HepG2 (cell line): Measurements from ENCODE around the gene KIFC1. TPM values are rescaled to one million over a fixed set of nuclear protein-coding genes. Genes with fewer than 3 reads are reported as not detected.

Experiments
- BRD4 ChIP-seq: sonication (generic); formaldehyde crosslinking; IDR thresholded peaks from 2 replicates; pipeline ENCODE4 v1.4.0; 2020; ENCODE audit warnings: missing genetic modification reagents
- CC2D1A ChIP-seq: sonication (generic); formaldehyde crosslinking; IDR thresholded peaks from 2 replicates; pipeline ENCODE4 v1.8.1; 2023; ENCODE audit warnings: mild to moderate bottlenecking, missing genetic modification reagents
- ELF3 ChIP-seq: IDR thresholded peaks from 2 replicates; pipeline ENCODE4 v1.6.1; 2016; ENCODE audit warnings: missing genetic modification reagents, missing compliant biosample characterization
- GABPB1 ChIP-seq: IDR thresholded peaks from 2 replicates; pipeline ENCODE4 v1.6.1; 2016; ENCODE audit warnings: mild to moderate bottlenecking, missing genetic modification reagents, moderate library complexity, missing compliant biosample characterization
- HHEX ChIP-seq: IDR thresholded peaks from 2 replicates; pipeline ENCODE4 v1.6.1; 2016; ENCODE audit warnings: control low read depth
- HNRNPK ChIP-seq: fragments of 200-400 bp; formaldehyde crosslinking; IDR thresholded peaks from 2 replicates; pipeline ENCODE4 v1.6.1; 2018; ENCODE audit warnings: low read length, low read depth, moderate library complexity, mild to moderate bottlenecking; ENCODE audit not compliant: poor library complexity, severe bottlenecking
- MIER3 ChIP-seq: IDR thresholded peaks from 2 replicates; pipeline ENCODE4 v1.6.1; 2016; ENCODE audit warnings: missing compliant biosample characterization, borderline replicate concordance
- PAF1 ChIP-seq: IDR thresholded peaks from 2 replicates; pipeline ENCODE4 v1.6.1; 2016; ENCODE audit warnings: missing genetic modification reagents, missing compliant biosample characterization
- PRMT3 ChIP-seq: sonication (generic); formaldehyde crosslinking; IDR thresholded peaks from 2 replicates; pipeline ENCODE4 v1.8.1; 2022; ENCODE audit warnings: low read depth, mild to moderate bottlenecking, moderate library complexity, missing genetic modification reagents, borderline replicate concordance
- SALL1 ChIP-seq: sonication (generic); formaldehyde crosslinking; IDR thresholded peaks from 2 replicates; pipeline ENCODE4 v1.8.0; 2022; ENCODE audit warnings: mild to moderate bottlenecking, missing genetic modification reagents
- TCF12 ChIP-seq, 2 experiments: fragments of 450-650 bp in 1 of 2; sonication (generic) in 1 of 2; formaldehyde crosslinking in 1 of 2; IDR thresholded peaks; 2 replicates each; pipeline versions ENCODE4 v1.6.1 to v1.8.0; 2017 to 2022; ENCODE audit warnings: antibody characterized with exemption in 1 of 2, mild to moderate bottlenecking in 1 of 2, missing genetic modification reagents in 1 of 2, moderate library complexity in 1 of 2
- ZNF160 ChIP-seq: sonication (generic); formaldehyde crosslinking; IDR thresholded peaks from 2 replicates; pipeline ENCODE4 v1.8.0; 2022; ENCODE audit warnings: mild to moderate bottlenecking, inconsistent platforms, missing genetic modification reagents
- ZNF17 ChIP-seq: sonication (generic); formaldehyde crosslinking; IDR thresholded peaks from 2 replicates; pipeline ENCODE4 v1.5.0; 2020; ENCODE audit warnings: mild to moderate bottlenecking, missing genetic modification reagents
- ZNF33B ChIP-seq: sonication (generic); formaldehyde crosslinking; IDR thresholded peaks from 2 replicates; pipeline ENCODE4 v1.5.1; 2020; ENCODE audit warnings: mild to moderate bottlenecking, missing genetic modification reagents
- ZNF724P ChIP-seq: sonication (generic); formaldehyde crosslinking; IDR thresholded peaks from 2 replicates; pipeline ENCODE4 v1.8.0; 2022; ENCODE audit warnings: missing genetic modification reagents, borderline replicate concordance
- ZNF746 ChIP-seq: sonication (generic); formaldehyde crosslinking; IDR thresholded peaks from 2 replicates; pipeline ENCODE4 v1.8.0; 2022; ENCODE audit warnings: mild to moderate bottlenecking, missing genetic modification reagents
- ZNF747 ChIP-seq: sonication (generic); formaldehyde crosslinking; IDR thresholded peaks from 2 replicates; pipeline ENCODE4 v1.8.1; 2023; ENCODE audit warnings: missing genetic modification reagents, mild to moderate bottlenecking, borderline replicate concordance
- polyA plus RNA-seq, 8 experiments: library from polyadenylated mRNA; depleted of rRNA in 3 of 8; stranded (reverse) in 7 of 8; unstranded in 1 of 8; fragments of >200 nt; fragmentation: Illumina TruSeq in 4 of 8; extraction: Trizol in 4 of 8; gene quantifications; 2 replicates each; pipeline versions ENCODE4 v1.2.1 to v1.2.3, GENCODE V29; 2011 to 2016; ENCODE audit warnings: low read depth in 4 of 8, missing spikeins in 1 of 8, mixed read lengths in 1 of 8; ENCODE audit not compliant: insufficient read depth in 1 of 8
- total RNA-seq, 5 experiments: library from RNA; depleted of rRNA; stranded (reverse); fragments of >200 nt; fragmentation: Illumina TruSeq; extraction: Trizol; gene quantifications; 2 replicates each; pipeline ENCODE4 v1.2.3, GENCODE V29; 2016; ENCODE audit warnings: low read depth in 1 of 5
- TF ChIP-seq, protein P1 (sequence below): IDR thresholded peaks from 2 replicates; pipeline ENCODE4 v1.4.0; 2020; ENCODE audit warnings: mild to moderate bottlenecking, missing genetic modification reagents
- TF ChIP-seq, protein P2 (sequence below): sonication (generic); formaldehyde crosslinking; IDR thresholded peaks from 2 replicates; pipeline ENCODE4 v1.4.0; 2020; ENCODE audit warnings: missing genetic modification reagents
- TF ChIP-seq, protein P3 (sequence below): sonication (generic); formaldehyde crosslinking; IDR thresholded peaks from 2 replicates; pipeline ENCODE4 v1.8.0; 2022; ENCODE audit warnings: mild to moderate bottlenecking, missing genetic modification reagents, borderline replicate concordance
- TF ChIP-seq, protein P4 (sequence below): sonication (generic); formaldehyde crosslinking; IDR thresholded peaks from 2 replicates; pipeline ENCODE4 v1.5.0; 2020; ENCODE audit warnings: missing genetic modification reagents, mild to moderate bottlenecking, borderline replicate concordance

KIFC1 gene
- total and polyA plus RNA-seq, 2 of the 13 experiments (the other 11 are each of a cell fraction or from before 2014, with no cell fraction given): 25.0 to 45.5 TPM

DNA sequence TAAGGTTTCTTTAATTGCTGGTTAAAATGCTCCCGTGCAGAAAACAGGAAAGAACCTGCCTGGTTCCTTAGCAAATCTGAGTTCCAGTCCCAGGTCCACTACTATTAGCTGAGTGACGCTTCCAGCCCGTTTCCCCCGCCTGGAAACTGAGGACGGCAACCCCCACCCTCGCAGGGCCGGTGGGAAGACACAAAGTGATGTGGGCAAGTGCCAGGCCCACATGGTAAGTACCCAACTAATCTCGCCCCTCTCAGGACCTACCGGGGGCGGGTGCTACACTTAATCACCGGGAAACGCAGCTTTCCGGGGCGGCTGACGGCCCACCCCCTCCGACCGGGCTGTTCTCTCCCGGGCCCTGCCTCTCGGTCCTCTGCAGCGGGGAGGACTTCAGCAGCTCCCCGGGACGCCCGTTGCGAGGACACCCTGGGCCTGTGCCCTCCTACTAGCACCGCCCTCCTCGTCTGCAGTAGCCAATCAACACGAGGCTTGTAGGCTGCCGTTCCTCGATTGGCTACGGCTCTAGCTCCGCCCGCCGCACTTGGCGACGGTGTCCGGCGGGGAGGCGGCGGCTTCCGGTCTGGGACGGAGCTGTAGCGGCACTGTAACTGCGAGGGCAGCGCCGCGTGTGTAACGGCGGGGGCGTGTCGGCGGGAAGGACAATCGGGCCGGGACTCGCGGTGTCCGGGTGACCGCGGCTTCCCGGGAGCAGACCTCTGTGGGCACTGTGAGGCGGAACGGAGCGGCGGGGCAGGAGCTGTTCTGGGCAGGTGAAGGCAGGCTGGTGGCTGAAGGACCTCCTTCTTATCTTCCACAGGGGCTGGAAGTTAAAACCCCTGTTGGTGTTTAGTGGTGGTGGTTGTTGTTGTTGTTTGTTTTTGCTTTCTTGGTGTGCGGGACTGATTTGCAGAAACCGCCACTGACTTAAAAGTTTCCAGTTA, 62.7 kb downstream of the KIFC1 start, which contains the start of gene ZBTB9 (continued):
- TF ChIP-seq, protein P1, sequence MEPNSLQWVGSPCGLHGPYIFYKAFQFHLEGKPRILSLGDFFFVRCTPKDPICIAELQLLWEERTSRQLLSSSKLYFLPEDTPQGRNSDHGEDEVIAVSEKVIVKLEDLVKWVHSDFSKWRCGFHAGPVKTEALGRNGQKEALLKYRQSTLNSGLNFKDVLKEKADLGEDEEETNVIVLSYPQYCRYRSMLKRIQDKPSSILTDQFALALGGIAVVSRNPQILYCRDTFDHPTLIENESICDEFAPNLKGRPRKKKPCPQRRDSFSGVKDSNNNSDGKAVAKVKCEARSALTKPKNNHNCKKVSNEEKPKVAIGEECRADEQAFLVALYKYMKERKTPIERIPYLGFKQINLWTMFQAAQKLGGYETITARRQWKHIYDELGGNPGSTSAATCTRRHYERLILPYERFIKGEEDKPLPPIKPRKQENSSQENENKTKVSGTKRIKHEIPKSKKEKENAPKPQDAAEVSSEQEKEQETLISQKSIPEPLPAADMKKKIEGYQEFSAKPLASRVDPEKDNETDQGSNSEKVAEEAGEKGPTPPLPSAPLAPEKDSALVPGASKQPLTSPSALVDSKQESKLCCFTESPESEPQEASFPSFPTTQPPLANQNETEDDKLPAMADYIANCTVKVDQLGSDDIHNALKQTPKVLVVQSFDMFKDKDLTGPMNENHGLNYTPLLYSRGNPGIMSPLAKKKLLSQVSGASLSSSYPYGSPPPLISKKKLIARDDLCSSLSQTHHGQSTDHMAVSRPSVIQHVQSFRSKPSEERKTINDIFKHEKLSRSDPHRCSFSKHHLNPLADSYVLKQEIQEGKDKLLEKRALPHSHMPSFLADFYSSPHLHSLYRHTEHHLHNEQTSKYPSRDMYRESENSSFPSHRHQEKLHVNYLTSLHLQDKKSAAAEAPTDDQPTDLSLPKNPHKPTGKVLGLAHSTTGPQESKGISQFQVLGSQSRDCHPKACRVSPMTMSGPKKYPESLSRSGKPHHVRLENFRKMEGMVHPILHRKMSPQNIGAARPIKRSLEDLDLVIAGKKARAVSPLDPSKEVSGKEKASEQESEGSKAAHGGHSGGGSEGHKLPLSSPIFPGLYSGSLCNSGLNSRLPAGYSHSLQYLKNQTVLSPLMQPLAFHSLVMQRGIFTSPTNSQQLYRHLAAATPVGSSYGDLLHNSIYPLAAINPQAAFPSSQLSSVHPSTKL: peak; percentile 70
- TF ChIP-seq TCF12 (IDR thresholded peaks at IDR 0.05): no peak
- no peak for TF ChIP-seq TCF12 (CRISPR knock-in tag; IDR thresholded peaks at IDR 0.05)
- TF ChIP-seq BRD4 (CRISPR knock-in tag): no peak
- TF ChIP-seq PAF1 (CRISPR knock-in tag): no peak
- TF ChIP-seq PRMT3 (CRISPR knock-in tag): peak; percentile 81; the same call in 1 of the 2 replicates
- 0 out of 2 replicates have a peak, but pooled peaks have one; percentile 72 for TF ChIP-seq MIER3 (CRISPR knock-in tag)
- no peak for TF ChIP-seq HHEX (CRISPR knock-in tag)
- no peak for TF ChIP-seq HNRNPK
- TF ChIP-seq ZNF160 (CRISPR knock-in tag): peak; percentile 61
- peak; percentile 86; the same call in 1 of the 2 replicates for TF ChIP-seq ZNF724P
- TF ChIP-seq ZNF746 (CRISPR knock-in tag): peak; percentile 87
- TF ChIP-seq, protein P2, sequence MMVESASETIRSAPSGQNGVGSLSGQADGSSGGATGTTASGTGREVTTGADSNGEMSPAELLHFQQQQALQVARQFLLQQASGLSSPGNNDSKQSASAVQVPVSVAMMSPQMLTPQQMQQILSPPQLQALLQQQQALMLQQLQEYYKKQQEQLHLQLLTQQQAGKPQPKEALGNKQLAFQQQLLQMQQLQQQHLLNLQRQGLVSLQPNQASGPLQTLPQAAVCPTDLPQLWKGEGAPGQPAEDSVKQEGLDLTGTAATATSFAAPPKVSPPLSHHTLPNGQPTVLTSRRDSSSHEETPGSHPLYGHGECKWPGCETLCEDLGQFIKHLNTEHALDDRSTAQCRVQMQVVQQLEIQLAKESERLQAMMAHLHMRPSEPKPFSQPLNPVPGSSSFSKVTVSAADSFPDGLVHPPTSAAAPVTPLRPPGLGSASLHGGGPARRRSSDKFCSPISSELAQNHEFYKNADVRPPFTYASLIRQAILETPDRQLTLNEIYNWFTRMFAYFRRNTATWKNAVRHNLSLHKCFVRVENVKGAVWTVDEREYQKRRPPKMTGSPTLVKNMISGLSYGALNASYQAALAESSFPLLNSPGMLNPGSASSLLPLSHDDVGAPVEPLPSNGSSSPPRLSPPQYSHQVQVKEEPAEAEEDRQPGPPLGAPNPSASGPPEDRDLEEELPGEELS (CRISPR knock-in tag): no peak
- peak; percentile 73 for TF ChIP-seq ELF3
- TF ChIP-seq, protein P3, sequence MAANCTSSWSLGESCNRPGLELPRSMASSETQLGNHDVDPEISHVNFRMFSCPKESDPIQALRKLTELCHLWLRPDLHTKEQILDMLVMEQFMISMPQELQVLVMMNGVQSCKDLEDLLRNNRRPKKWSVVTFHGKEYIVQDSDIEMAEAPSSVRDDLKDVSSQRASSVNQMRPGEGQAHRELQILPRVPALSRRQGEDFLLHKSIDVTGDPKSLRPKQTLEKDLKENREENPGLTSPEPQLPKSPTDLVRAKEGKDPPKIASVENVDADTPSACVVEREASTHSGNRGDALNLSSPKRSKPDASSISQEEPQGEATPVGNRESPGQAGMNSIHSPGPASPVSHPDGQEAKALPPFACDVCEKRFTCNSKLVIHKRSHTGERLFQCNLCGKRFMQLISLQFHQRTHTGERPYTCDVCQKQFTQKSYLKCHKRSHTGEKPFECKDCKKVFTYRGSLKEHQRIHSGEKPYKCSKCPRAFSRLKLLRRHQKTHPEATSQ (CRISPR knock-in tag): peak; percentile 89
- TF ChIP-seq ZNF33B: peak; percentile 88
- no peak for TF ChIP-seq CC2D1A (CRISPR knock-in tag)
- peak; percentile 93 for TF ChIP-seq SALL1 (CRISPR knock-in tag)
- TF ChIP-seq, protein P4, sequence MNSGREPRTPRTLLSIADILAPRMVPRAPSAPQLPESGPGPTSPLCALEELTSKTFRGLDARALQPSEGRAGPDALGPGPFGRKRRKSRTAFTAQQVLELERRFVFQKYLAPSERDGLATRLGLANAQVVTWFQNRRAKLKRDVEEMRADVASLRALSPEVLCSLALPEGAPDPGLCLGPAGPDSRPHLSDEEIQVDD (CRISPR knock-in tag): peak; percentile 71; the same call in 1 of the 2 replicates
- TF ChIP-seq ZNF17 (CRISPR knock-in tag): peak; percentile 74; the same call in 1 of the 2 replicates
- TF ChIP-seq GABPB1 (CRISPR knock-in tag): peak; percentile 99
- peak; percentile 42; the same call in 1 of the 2 replicates for TF ChIP-seq ZNF747 (CRISPR knock-in tag)
